Lower leg skin (tissue), 4 donors: ENCODE results near the gene CHRM4. TPM values are rescaled to one million over a fixed set of nuclear protein-coding genes. Genes with fewer than 3 reads are reported as not detected.

Experiments used
- DNase-seq, 2 donors: peaks; one replicate each; pipeline ENCODE4 v3.0.0-alpha.2; 2019; ENCODE audit warnings: low spot score in 2 of 2
- H3K4me3 ChIP-seq: fragments of 200-600 bp; sonication (generic); 2 replicates; pipeline ENCODE4 v1.5.1; 2017; ENCODE audit warnings: mild to moderate bottlenecking, low read depth; ENCODE audit not compliant: poor library complexity, severe bottlenecking
- POLR2A ChIP-seq, 2 donors: fragments of 450-650 bp; IDR thresholded peaks; one replicate each; pipeline ENCODE4 v1.6.1; 2016 to 2017; ENCODE audit warnings: antibody characterized with exemption in 2 of 2, mild to moderate bottlenecking in 1 of 2, moderate library complexity in 1 of 2
- WGBS, 2 donors: methylation state at CpG; one replicate each; pipeline ENCODE4 v1.1.5; 2018; 5-methylcytosine and 5-hydroxymethylcytosine counted together
- intact Hi-C: fragments of 100-400 bp; cut with DNase I; formaldehyde crosslinking; loops from one replicate; pipeline ENCODE4 v1.15.0; 2023; ENCODE audit warnings: low total_unique reads
- microRNA-seq, 2 donors: library from miRNA; unstranded; fragments of <30 nt; microRNA quantifications; one replicate each; pipeline ENCODE4, GENCODE V29; 2016; ENCODE audit warnings: borderline replicate concordance in 2 of 2, borderline number of aligned reads in 1 of 2
- total RNA-seq, 4 donors: library from RNA; depleted of rRNA; stranded (reverse); fragments of >200 nt; gene quantifications; one replicate each; pipeline ENCODE4 v1.1.0, GENCODE V29; 2016
- TF ChIP-seq, protein P1 (sequence below), 3 donors: fragments of 450-650 bp; IDR thresholded peaks; one replicate each; pipeline ENCODE4 v1.5.1; 2016; ENCODE audit warnings: antibody characterized with exemption in 3 of 3, mild to moderate bottlenecking in 3 of 3, moderate library complexity in 2 of 3

The CHRM4 gene
- total RNA-seq, 4 donors from 2014 or later, result 1.2 to 8.1 (median 3.3) TPM

DNA sequence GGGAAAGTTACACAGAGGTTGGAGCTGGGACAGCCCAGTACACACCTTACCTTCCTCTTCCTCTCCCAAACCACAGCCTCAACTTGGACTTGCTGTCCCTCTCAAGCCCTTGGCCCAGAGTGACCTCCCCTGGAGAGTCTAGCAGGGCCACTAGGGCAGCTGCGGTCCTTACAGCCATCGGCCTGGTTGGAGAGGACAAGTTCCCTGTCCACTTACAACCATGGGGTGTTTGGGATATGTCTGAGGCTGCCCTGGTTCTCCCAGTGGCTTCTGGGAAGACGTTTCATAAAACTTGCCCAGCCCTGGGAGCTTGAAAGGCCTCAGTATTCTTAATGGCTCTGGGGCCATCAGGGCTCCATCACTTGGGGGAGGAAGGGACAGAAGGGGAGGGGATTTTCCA is 57.4 kb downstream of the CHRM4 start:
- TF ChIP-seq, protein P1, sequence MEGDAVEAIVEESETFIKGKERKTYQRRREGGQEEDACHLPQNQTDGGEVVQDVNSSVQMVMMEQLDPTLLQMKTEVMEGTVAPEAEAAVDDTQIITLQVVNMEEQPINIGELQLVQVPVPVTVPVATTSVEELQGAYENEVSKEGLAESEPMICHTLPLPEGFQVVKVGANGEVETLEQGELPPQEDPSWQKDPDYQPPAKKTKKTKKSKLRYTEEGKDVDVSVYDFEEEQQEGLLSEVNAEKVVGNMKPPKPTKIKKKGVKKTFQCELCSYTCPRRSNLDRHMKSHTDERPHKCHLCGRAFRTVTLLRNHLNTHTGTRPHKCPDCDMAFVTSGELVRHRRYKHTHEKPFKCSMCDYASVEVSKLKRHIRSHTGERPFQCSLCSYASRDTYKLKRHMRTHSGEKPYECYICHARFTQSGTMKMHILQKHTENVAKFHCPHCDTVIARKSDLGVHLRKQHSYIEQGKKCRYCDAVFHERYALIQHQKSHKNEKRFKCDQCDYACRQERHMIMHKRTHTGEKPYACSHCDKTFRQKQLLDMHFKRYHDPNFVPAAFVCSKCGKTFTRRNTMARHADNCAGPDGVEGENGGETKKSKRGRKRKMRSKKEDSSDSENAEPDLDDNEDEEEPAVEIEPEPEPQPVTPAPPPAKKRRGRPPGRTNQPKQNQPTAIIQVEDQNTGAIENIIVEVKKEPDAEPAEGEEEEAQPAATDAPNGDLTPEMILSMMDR (IDR thresholded peaks at IDR 0.05), result no peak
- no peak for TF ChIP-seq POLR2A (IDR thresholded peaks at IDR 0.05)
- intact Hi-C loops, result no loop called here

More for the DNA sequence above, 57.4 kb downstream of the CHRM4 start:
- no peak overlapping the region for H3K4me3 ChIP-seq
- 87 to 97% methylated on average over 3 of the region's 3 CpGs for WGBS, 2 donors
- no peak for DNase-seq

Small RNA genes lying within 50 kb of the gene (microRNA-seq; reads per million reads assigned to microRNA genes)
- gene MIR4688, result 0 reads per million in 2 donors

Other genes with a start within 250 kb of the CHRM4 start
- 1 to 10 TPM in 1 of 4 donors, under 1 TPM in 3; 0.15 to 2.3 (median 0.54) TPM for gene CREB3L1, start 114.1 kb downstream of the CHRM4 start, total RNA-seq
- gene DGKZ, start 44.3 kb downstream of the CHRM4 start, total RNA-seq, result 10 to 100 TPM; 41.8 to 86.4 (median 60.3) TPM
- 10 to 100 TPM in 3 of 4 donors, 1 to 10 TPM in 1; 6.0 to 19.4 (median 12.0) TPM for gene MDK, start 10.1 kb downstream of the CHRM4 start, total RNA-seq
- 10 to 100 TPM; 31.5 to 67.5 (median 36.2) TPM for gene AMBRA1, start 202.2 kb upstream of the CHRM4 start, total RNA-seq
- gene HARBI1, start 225.5 kb upstream of the CHRM4 start, total RNA-seq, result 1 to 10 TPM; 3.0 to 6.5 (median 4.8) TPM
- gene ATG13, start 225.8 kb upstream of the CHRM4 start, total RNA-seq, result 100 to 1,000 TPM in 2 of 4 donors, 10 to 100 TPM in 2; 42.0 to 151 (median 98.0) TPM